GM12874 (cell line): ENCODE data around the gene TRIM67.

Experiments
- CTCF ChIP-seq: IDR thresholded peaks from 2 replicates; pipeline ENCODE4 v1.5.1; 2011; ENCODE audit warnings: low read depth, mild to moderate bottlenecking, control low read depth, low read length, moderate library complexity; ENCODE audit not compliant: insufficient read depth

Gene TRIM67

GRCh38 chr1:231231511-231231910 is 69.7 kb downstream of the TRIM67 start:
- TF ChIP-seq CTCF, result no peak

GRCh38 chr1:231232870-231233734 is 71.2 kb downstream of the TRIM67 start:
- TF ChIP-seq CTCF, result no peak

GRCh38 chr1:231233735-231234417 is 72.0 kb downstream of the TRIM67 start:
- no peak for TF ChIP-seq CTCF

GRCh38 chr1:231234506-231234905 is 72.6 kb downstream of the TRIM67 start:
- no peak for TF ChIP-seq CTCF

- no peak for TF ChIP-seq CTCF
Observed at GRCh38 chr1:231235526-231236207, 73.8 kb downstream of the TRIM67 start.

- no peak for TF ChIP-seq CTCF
Observed at GRCh38 chr1:231236208-231236591, 74.3 kb downstream of the TRIM67 start.

GRCh38 chr1:231236938-231237337 is 75.1 kb downstream of the TRIM67 start:
- TF ChIP-seq CTCF, result no peak
